COR-L47 (cell line): ENCODE measurements around the gene ACOT8.
A peak's percentile ranks its signal among the peaks of the same experiment; 100 is the strongest.
"Not testable (repeated sequence)": the region's sequence is repeated elsewhere in the genome, so short reads cannot be mapped to it uniquely, and the experiment has no call there.

Experiments
- DNase-seq: peaks from one replicate; lab custom pipeline; 2025; lab: John Stamatoyannopoulos, UW

Gene ACOT8

GRCh38 chr20:45827030-45827652 lies 30.1 kb downstream of the ACOT8 start, which contains the start of gene TNNC2:
TNNC2 (minus strand) TSS chr20:45827312; CDS start chr20:45827248, 64 bp downstream.
- DNase-seq: no peak

GRCh38 chr20:45826381-45827019 lies 30.7 kb downstream of the ACOT8 start:
- no peak for DNase-seq

GRCh38 chr20:45823949-45824835 lies 33.0 kb downstream of the ACOT8 start:
- DNase-seq: peak; percentile 29

DNA sequence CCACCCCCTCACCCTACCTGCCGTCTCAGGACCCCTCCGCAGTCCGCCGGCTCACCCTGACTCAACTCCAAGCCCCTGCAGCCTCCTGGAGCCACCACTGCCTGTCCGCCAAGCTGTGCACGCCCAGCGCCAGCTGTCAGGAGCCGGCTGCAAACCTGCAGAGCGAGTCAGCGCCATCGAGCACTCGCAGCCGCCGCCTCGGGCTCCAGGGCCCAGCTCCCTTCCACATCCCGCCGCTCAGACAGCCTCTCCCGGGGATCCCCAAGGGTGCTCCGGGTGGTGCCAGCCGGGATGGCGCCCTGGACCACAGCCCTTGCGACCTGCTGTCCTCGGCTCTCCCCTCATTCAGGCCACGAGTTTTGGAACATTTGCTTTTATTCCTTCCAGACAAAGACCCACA lies 34.3 kb downstream of the ACOT8 start:
- DNase-seq: no peak

DNA sequence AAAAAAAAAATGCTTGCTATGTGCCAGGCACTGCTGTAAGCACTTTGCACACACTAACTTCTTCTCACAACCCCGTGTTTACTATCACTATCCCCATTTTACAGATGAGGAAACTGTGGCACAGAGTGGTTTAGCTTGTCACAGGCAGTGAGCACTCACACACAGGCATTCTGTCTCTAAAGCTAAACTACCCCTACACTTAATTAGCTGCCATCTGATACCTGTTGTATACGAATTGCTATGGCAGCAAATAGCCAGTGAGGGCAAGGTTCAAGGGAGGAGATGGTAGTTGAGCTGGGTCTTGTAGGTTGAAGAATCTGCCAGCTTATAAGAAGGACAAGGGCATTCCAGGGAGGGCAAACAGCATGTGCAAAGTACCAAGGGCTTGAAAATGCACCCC lies 35.2 kb downstream of the ACOT8 start:
- DNase-seq: no peak

DNA sequence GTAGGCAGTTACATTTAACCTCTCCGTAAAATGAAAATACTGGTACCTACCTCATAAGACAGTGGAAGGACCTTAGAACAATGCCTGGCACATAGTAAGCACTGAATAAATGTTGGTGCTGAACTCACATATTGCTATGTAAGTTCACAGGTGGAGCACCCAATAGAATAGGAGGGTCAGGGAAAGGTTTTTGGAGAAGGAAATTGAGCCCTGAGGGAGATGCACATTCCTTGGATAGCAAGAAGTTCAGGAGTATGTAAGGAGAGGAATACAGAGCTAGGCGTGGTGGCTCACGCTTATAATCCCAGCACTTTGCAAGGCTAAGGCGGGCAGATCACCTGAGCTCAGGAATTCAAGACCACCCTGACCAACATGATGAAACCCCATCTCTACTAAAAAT lies 37.7 kb downstream of the ACOT8 start:
- no peak for DNase-seq

DNA sequence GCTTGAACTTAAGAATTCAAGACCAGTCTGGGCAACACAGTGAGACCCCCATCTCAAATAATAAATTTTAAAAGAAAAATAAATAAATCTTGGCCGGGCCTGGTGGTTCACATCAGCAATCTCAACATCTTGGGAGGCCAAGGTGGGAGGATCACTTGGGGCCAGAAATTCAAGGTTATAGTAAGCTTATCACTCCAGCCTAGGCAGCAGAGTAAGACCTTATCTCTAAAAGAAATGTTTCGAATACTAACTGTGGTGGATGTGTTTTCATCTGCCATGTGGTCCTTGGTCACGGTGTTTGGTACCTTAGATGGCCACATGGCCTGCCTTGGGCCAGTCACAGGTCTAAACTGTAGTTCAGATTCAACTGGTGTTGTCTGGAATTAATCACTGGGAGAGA lies 39.0 kb downstream of the ACOT8 start:
- no peak for DNase-seq

- DNase-seq: no peak
These were observed 39.6 kb downstream of the ACOT8 start for GRCh38 chr20:45817376-45818194.

- no peak for DNase-seq
These were observed 40.2 kb downstream of the ACOT8 start for GRCh38 chr20:45816951-45817350.

- DNase-seq: no peak
These were observed 42.9 kb downstream of the ACOT8 start for GRCh38 chr20:45814314-45814713.

DNA sequence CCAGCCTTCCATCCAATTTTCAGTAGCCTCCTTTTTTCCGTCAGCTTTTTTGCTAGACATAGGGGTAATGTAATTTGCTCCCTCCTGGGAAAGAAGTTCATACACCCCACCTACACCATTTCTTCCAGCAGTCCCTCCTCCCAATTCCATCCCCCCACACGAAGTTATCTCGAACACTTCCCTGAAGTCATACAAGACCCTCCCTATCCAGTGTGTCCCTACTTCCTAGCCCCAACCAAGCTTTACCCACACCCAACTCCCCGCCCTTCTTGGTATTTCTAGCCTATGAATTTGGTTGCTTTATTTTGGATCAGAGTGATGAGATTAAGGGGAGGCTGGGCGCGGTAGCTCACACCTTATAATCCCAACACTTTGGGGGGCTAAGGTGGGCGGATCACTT lies 43.7 kb downstream of the ACOT8 start:
- DNase-seq: no peak

- no peak for DNase-seq
These were observed 44.2 kb downstream of the ACOT8 start for GRCh38 chr20:45813006-45813340.

- peak; percentile 99 for DNase-seq
These were observed 44.8 kb downstream of the ACOT8 start, which contains the start of gene UBE2C for GRCh38 chr20:45812157-45813005. UBE2C (plus strand) TSS chr20:45812644; CDS start chr20:45812696, 52 bp downstream.

GRCh38 chr20:45810191-45810970 lies 46.8 kb downstream of the ACOT8 start:
- DNase-seq: no peak

- DNase-seq: no peak
These were observed 55.3 kb downstream of the ACOT8 start for GRCh38 chr20:45801851-45802250.

DNA sequence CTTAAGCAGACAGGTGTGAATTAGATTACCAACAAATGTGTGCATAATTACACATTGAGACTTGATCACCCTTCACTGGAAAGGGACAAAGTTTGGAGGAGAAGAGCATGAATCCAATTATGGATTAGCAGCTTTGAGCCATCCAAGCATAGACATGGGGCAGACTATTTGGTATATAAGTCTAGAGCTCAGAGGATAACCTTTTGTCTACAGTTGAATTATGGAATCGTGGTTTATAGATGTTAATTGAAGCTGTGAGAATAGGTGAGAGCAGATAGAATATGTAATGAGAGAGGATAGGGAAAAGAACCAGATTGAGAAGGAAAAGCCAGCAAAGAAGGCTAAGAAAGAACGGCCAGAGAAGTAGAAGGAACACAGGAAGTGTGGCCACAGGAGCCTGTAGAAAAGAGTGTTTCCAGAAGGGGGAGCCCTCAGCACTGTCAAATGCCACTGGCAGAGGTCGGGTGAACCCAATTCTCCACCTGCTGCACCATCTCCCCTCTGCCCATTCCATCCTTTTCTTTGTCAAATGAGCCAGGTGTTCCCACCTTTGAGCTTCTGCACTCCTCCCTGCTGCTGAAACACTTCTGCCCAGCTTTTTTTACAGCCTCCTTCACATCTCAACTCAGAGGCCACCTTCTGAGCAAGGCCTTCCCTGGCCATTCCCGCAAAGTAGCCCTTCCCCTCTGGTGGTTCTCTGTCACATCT lies 58.1 kb downstream of the ACOT8 start:
- peak; percentile 38 for DNase-seq

GRCh38 chr20:45797955-45798354 lies 59.2 kb downstream of the ACOT8 start:
- DNase-seq: not testable (repeated sequence)

DNA sequence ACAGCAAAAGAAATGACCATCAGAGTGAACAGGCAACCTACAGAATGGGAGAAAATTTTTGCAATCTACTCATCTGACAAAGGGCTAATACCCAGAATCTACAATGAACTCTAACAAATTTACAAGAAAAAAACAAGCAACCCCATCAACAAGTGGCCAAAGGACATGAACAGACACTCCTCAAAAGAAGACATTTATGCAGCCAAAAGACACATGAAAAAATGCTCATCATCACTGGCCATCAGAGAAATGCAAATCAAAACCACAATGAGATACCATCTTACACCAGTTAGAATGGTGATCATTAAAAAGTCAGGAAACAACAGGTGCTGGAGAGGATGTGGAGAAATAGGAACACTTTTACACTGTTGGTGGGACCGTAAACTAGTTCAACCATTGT lies 59.7 kb downstream of the ACOT8 start:
- not testable (repeated sequence) for DNase-seq

DNA sequence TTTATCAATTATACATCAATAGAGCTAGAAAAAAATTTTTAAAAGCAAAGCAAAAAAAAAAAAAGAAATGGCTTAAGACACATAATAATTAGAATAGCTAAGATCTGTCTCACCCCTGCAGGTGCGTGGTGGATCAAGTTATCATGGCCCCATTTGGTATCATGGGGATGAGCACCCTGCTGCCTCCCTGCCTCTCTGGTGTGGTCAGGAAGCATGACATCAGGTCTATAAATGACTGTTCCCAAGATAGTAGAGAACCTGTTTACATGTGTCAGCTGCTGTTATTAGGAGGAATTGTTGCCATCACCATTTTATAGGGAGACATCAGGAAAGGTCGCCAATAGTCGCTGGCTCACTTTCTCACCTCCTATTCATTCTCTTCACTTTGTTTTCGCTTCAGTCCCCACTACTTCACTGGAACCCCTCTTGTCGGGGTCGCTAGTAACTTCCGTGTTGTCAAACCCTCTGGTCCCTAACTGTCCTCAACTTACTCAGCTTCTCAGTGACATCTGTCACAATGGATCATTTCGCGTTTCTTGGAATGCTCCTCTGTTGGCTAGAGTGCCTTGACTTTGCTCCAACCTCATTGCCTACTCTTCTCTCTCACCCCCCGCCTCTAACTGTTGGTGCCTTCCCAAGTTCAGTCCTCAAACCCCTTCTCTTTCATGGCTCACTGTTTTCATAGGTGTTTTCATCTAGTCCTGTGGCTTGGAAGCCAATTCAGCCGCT lies 60.7 kb downstream of the ACOT8 start:
- no peak for DNase-seq
